Loucy (cell line): ENCODE results near the gene SRRM4.

Experiments
- H2AFZ ChIP-seq: fragments of 200-600 bp; sonication (generic); 2 replicates; pipeline ENCODE4 v1.6.0; 2016; ENCODE audit warnings: antibody characterized with exemption, mild to moderate bottlenecking, low read length, moderate library complexity
- H3F3A ChIP-seq: fragments of 200-600 bp; 2 replicates; pipeline ENCODE4 v1.6.0; 2016; ENCODE audit warnings: antibody characterized with exemption, low read depth, mild to moderate bottlenecking
- H3K27me3 ChIP-seq: fragments of 200-600 bp; sonication (generic); 2 replicates; pipeline ENCODE4 v1.6.1; 2014; ENCODE audit warnings: low read length, mild to moderate bottlenecking; ENCODE audit not compliant: insufficient read depth, poor library complexity, severe bottlenecking
- H3K36me3 ChIP-seq: fragments of 200-600 bp; sonication (generic); 2 replicates; pipeline ENCODE4 v1.6.1; 2016; ENCODE audit warnings: low read length; ENCODE audit not compliant: insufficient read depth
- H3K4me1 ChIP-seq: fragments of 200-600 bp; sonication (generic); 2 replicates; pipeline ENCODE4 v1.5.1; 2014; ENCODE audit warnings: low read length, mild to moderate bottlenecking; ENCODE audit not compliant: insufficient read depth, poor library complexity, severe bottlenecking
- H3K4me2 ChIP-seq: fragments of 200-600 bp; sonication (generic); 2 replicates; pipeline ENCODE4 v1.6.0; 2014; ENCODE audit warnings: antibody characterized with exemption, low read length, low read depth, mild to moderate bottlenecking; ENCODE audit not compliant: poor library complexity, severe bottlenecking
- H3K4me3 ChIP-seq: fragments of 200-600 bp; sonication (generic); 2 replicates; pipeline ENCODE4 v1.5.1; 2014; ENCODE audit warnings: low read length, mild to moderate bottlenecking, mixed read lengths; ENCODE audit not compliant: poor library complexity, severe bottlenecking
- H3K79me2 ChIP-seq: fragments of 200-600 bp; sonication (generic); 2 replicates; pipeline ENCODE4 v1.6.1; 2014; ENCODE audit warnings: low read length; ENCODE audit not compliant: insufficient read depth
- H3K9ac ChIP-seq: fragments of 200-600 bp; sonication (generic); 2 replicates; pipeline ENCODE4 v1.6.0; 2014; ENCODE audit warnings: mild to moderate bottlenecking, low read depth, low read length, moderate library complexity; ENCODE audit not compliant: poor library complexity, severe bottlenecking
- H3K9me2 ChIP-seq: fragments of 200-600 bp; sonication (generic); replicated peaks from 2 replicates; pipeline ENCODE4 v1.6.1; 2016; ENCODE audit warnings: low read depth, low read length, mixed read lengths
- H3K9me3 ChIP-seq: fragments of 200-600 bp; sonication (generic); 2 replicates; pipeline ENCODE4 v1.6.1; 2014; ENCODE audit warnings: mild to moderate bottlenecking, antibody characterized with exemption, low read length, low read depth; ENCODE audit not compliant: insufficient read depth
- H4K20me1 ChIP-seq: fragments of 200-600 bp; sonication (generic); 2 replicates; pipeline ENCODE4 v1.6.0; 2014; ENCODE audit warnings: antibody characterized with exemption, low read length, mild to moderate bottlenecking; ENCODE audit not compliant: insufficient read depth, poor library complexity, severe bottlenecking
- CTCF ChIP-seq: fragments of 200-600 bp; sonication (generic); conservative IDR thresholded peaks from 2 replicates; pipeline ENCODE4 v1.5.1; 2014; ENCODE audit warnings: mild to moderate bottlenecking, antibody characterized with exemption, low read length
- EZH2phosphoT487 ChIP-seq: fragments of 200-600 bp; IDR thresholded peaks from 2 replicates; pipeline ENCODE4 v1.6.1; 2018; ENCODE audit warnings: antibody characterized with exemption, mild to moderate bottlenecking, moderate library complexity, borderline replicate concordance

SRRM4 gene

GRCh38 chr12:119202544-119202943 is 221.2 kb downstream of the SRRM4 start:
- no peaks in the 10 kb centered on the region for H3K36me3 ChIP-seq
- no peaks in the 10 kb centered on the region for H3K27me3 ChIP-seq
- no peaks in the 10 kb centered on the region for H3K9me3 ChIP-seq
- no peak overlapping the region for H3K4me3 ChIP-seq
- H3K9ac ChIP-seq: no peak overlapping the region
- H4K20me1 ChIP-seq: no peaks in the 10 kb centered on the region
- no peaks in the 10 kb centered on the region for H3F3A ChIP-seq
- no peaks in the 10 kb centered on the region for H3K9me2 ChIP-seq
- H3K4me2 ChIP-seq: no peak overlapping the region
- no peak overlapping the region for H2AFZ ChIP-seq
- TF ChIP-seq CTCF (no peak), EZH2phosphoT487 (no peak)
- no peaks in the 10 kb centered on the region for H3K79me2 ChIP-seq
- H3K4me1 ChIP-seq: no peaks in the 10 kb centered on the region

- Histone ChIP-seq H3K9me3 (no peaks in the 10 kb centered on the region), H3K4me3 (no peak overlapping the region), H3K9me2 (no peaks in the 10 kb centered on the region), H3K4me2 (no peak overlapping the region), H3K4me1 (no peaks in the 10 kb centered on the region), H3K79me2 (no peaks in the 10 kb centered on the region), H3F3A (no peaks in the 10 kb centered on the region), H3K36me3 (no peaks in the 10 kb centered on the region), H4K20me1 (no peaks in the 10 kb centered on the region), H2AFZ (no peak overlapping the region), H3K27me3 (no peaks in the 10 kb centered on the region), H3K9ac (no peak overlapping the region)
- TF ChIP-seq EZH2phosphoT487 (no peak), CTCF (no peak)
Observed at GRCh38 chr12:119204131-119204530, 222.8 kb downstream of the SRRM4 start.

GRCh38 chr12:119204671-119205285 is 223.4 kb downstream of the SRRM4 start:
- no peak overlapping the region for H2AFZ ChIP-seq
- H3F3A ChIP-seq: no peaks in the 10 kb centered on the region
- no peak overlapping the region for H3K4me3 ChIP-seq
- H3K79me2 ChIP-seq: no peaks in the 10 kb centered on the region
- no peaks in the 10 kb centered on the region for H3K27me3 ChIP-seq
- no peak for TF ChIP-seq CTCF
- TF ChIP-seq EZH2phosphoT487: no peak
- H3K4me1 ChIP-seq: no peaks in the 10 kb centered on the region
- H3K4me2 ChIP-seq: no peak overlapping the region
- no peaks in the 10 kb centered on the region for H3K9me2 ChIP-seq
- no peak overlapping the region for H3K9ac ChIP-seq
- H4K20me1 ChIP-seq: no peaks in the 10 kb centered on the region
- H3K9me3 ChIP-seq: no peaks in the 10 kb centered on the region
- no peaks in the 10 kb centered on the region for H3K36me3 ChIP-seq
